Inflammatory macrophage treated with lipopolysaccharide for 4 hours (primary cell): Measurements from ENCODE around the gene SAXO2.
"Not testable (repeated sequence)": the region's sequence is repeated elsewhere in the genome, so short reads cannot be mapped to it uniquely, and the experiment has no call there.

Experiments
- DNase-seq: peaks from one replicate; pipeline ENCODE4 v3.0.0-alpha.2; 2020

Gene SAXO2

GRCh38 chr15:82262422-82263026 is at the start of gene SAXO2, which contains the start of gene EFL1:
SAXO2 (plus strand) TSS chr15:82262818; CDS start chr15:82262880, 62 bp downstream.
EFL1 (minus strand) TSS chr15:82262734; CDS start chr15:82261778, 956 bp downstream.
- peak; percentile 94 for DNase-seq

GRCh38 chr15:82216092-82216491 is 46.5 kb upstream of the SAXO2 start:
- not testable (repeated sequence) for DNase-seq

GRCh38 chr15:82221535-82221934 is 41.1 kb upstream of the SAXO2 start:
- peak; percentile 20 for DNase-seq

GRCh38 chr15:82228750-82229149 is 33.9 kb upstream of the SAXO2 start:
- no peak for DNase-seq

- no peak for DNase-seq
Measured at GRCh38 chr15:82231233-82231632, 31.4 kb upstream of the SAXO2 start.

- no peak for DNase-seq
Measured at GRCh38 chr15:82231842-82232241, 30.8 kb upstream of the SAXO2 start.

- DNase-seq: not testable (repeated sequence)
Measured at GRCh38 chr15:82237944-82238534, 24.6 kb upstream of the SAXO2 start.

GRCh38 chr15:82239685-82240391 is 22.8 kb upstream of the SAXO2 start:
- no peak for DNase-seq

GRCh38 chr15:82241836-82242499 is 20.6 kb upstream of the SAXO2 start:
- DNase-seq: not testable (repeated sequence)

GRCh38 chr15:82243644-82244043 is 19.0 kb upstream of the SAXO2 start:
- DNase-seq: not testable (repeated sequence)

- DNase-seq: not testable (repeated sequence)
Measured at GRCh38 chr15:82245956-82246355, 16.7 kb upstream of the SAXO2 start.

GRCh38 chr15:82248261-82248660 is 14.4 kb upstream of the SAXO2 start:
- DNase-seq: not testable (repeated sequence)

- peak; percentile 82 for DNase-seq
Measured at GRCh38 chr15:82261566-82262421, 824 bp upstream of the SAXO2 start.

GRCh38 chr15:82263350-82263749 is 732 bp downstream of the SAXO2 start:
- no peak for DNase-seq

GRCh38 chr15:82267137-82267536 is 4.5 kb downstream of the SAXO2 start:
- not testable (repeated sequence) for DNase-seq

GRCh38 chr15:82268454-82268853 is 5.8 kb downstream of the SAXO2 start:
- not testable (repeated sequence) for DNase-seq

- DNase-seq: no peak
Measured at GRCh38 chr15:82272154-82272553, 9.5 kb downstream of the SAXO2 start.

- no peak for DNase-seq
Measured at GRCh38 chr15:82275410-82275809, 12.8 kb downstream of the SAXO2 start.

- DNase-seq: not testable (repeated sequence)
Measured at GRCh38 chr15:82281276-82281675, 18.7 kb downstream of the SAXO2 start.

- DNase-seq: not testable (repeated sequence)
Measured at GRCh38 chr15:82282386-82282785, 19.8 kb downstream of the SAXO2 start.

- not testable (repeated sequence) for DNase-seq
Measured at GRCh38 chr15:82284381-82284780, 21.8 kb downstream of the SAXO2 start.

- peak; percentile 56 for DNase-seq
Measured at GRCh38 chr15:82286475-82286874, 23.9 kb downstream of the SAXO2 start.
